ENCODE results near the gene SAMD3. TPM values are rescaled to one million over a fixed set of nuclear protein-coding genes. Genes with fewer than 3 reads are reported as not detected.

The SAMD3 gene
- total and polyA plus RNA-seq, 2 experiments from 2014 or later, result 3.8 to 4.9 TPM

- no peak for TF ChIP-seq EZH2 (IDR thresholded peaks at IDR 0.05; ENCODE audit: low read depth, unreplicated experiment)
- no peak for TF ChIP-seq CREB1 (CRISPR knock-in tag; IDR thresholded peaks at IDR 0.05; ENCODE audit: low read depth)
- no peak for TF ChIP-seq ETS1 (IDR thresholded peaks at IDR 0.05)
- TF ChIP-seq, protein P1, sequence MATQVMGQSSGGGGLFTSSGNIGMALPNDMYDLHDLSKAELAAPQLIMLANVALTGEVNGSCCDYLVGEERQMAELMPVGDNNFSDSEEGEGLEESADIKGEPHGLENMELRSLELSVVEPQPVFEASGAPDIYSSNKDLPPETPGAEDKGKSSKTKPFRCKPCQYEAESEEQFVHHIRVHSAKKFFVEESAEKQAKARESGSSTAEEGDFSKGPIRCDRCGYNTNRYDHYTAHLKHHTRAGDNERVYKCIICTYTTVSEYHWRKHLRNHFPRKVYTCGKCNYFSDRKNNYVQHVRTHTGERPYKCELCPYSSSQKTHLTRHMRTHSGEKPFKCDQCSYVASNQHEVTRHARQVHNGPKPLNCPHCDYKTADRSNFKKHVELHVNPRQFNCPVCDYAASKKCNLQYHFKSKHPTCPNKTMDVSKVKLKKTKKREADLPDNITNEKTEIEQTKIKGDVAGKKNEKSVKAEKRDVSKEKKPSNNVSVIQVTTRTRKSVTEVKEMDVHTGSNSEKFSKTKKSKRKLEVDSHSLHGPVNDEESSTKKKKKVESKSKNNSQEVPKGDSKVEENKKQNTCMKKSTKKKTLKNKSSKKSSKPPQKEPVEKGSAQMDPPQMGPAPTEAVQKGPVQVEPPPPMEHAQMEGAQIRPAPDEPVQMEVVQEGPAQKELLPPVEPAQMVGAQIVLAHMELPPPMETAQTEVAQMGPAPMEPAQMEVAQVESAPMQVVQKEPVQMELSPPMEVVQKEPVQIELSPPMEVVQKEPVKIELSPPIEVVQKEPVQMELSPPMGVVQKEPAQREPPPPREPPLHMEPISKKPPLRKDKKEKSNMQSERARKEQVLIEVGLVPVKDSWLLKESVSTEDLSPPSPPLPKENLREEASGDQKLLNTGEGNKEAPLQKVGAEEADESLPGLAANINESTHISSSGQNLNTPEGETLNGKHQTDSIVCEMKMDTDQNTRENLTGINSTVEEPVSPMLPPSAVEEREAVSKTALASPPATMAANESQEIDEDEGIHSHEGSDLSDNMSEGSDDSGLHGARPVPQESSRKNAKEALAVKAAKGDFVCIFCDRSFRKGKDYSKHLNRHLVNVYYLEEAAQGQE (IDR thresholded peaks at IDR 0.05; ENCODE audit: unreplicated experiment), result no peak
- no peak for TF ChIP-seq EZH2phosphoT487 (IDR thresholded peaks at IDR 0.05; ENCODE audit: unreplicated experiment)
- no peak for TF ChIP-seq JUNB (IDR thresholded peaks at IDR 0.05; ENCODE audit: unreplicated experiment)
- no peak for TF ChIP-seq ZNF114 (CRISPR knock-in tag; IDR thresholded peaks at IDR 0.05)
- no peak for TF ChIP-seq NANOG (IDR thresholded peaks at IDR 0.05; ENCODE audit: borderline replicate concordance)
- H3K4me3 Mint-ChIP-seq, result no peak overlapping the region
These were observed 94.4 kb downstream of the SAMD3 start for GRCh38 chr6:130128326-130128725.

DNA sequence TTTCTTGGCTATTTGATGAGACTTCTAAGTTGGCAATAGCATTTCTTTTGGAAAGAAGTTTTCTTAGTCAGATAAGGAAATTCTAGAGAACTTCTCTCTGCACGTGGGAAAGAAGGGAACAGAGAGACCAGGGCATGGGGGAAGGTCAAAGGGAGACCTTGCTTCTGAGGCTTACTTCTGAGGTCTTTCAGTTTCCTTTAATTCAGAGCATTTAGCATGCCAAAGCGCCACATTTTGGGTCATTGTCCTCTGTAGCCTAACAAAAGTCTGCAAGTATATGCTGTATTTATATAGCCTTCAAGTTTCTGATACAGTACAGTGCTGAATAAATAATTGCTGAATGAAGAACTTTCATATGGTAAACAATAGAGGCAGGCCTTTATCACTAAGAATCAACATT lies 95.6 kb downstream of the SAMD3 start:
- no peak for DNase-seq (ENCODE audit: low spot score)
- ATAC-seq, result no peak
- Mint-ChIP-seq H3K36me3 (ENCODE audit: low read depth) (no peaks in the 10 kb centered on the region), H3K27me3 (ENCODE audit: insufficient read depth, low read depth, poor library complexity) (no peaks in the 10 kb centered on the region), H3K4me3 (no peak overlapping the region), H3K4me1 (peaks cover 9% of the 10 kb centered on the region; the same call in 2 of the 3 replicates), H3K27ac (no peak overlapping the region), H3K9me3 (no peaks in the 10 kb centered on the region)
- H3K36me3 ChIP-seq (ENCODE audit: insufficient read depth), result no peaks in the 10 kb centered on the region
- H3K9me2 ChIP-seq (ENCODE audit: insufficient read depth), result peaks cover 3% of the 10 kb centered on the region
- no peak overlapping the region for H3K4me3 ChIP-seq
- H3K27ac ChIP-seq (ENCODE audit: low read depth), result no peak overlapping the region
- no peak overlapping the region for H3K4me2 ChIP-seq
- no peaks in the 10 kb centered on the region for H3F3A ChIP-seq (replicated peaks; ENCODE audit: low read depth)
- H3K79me2 ChIP-seq (replicated peaks; ENCODE audit: insufficient read depth), result no peaks in the 10 kb centered on the region
- TF ChIP-seq POLR2AphosphoS5 (IDR thresholded peaks at IDR 0.05; ENCODE audit: low read depth), result no peak
- 0 out of 2 replicates have a peak, but pooled peaks cover 4% of the 10 kb centered on the region for H3K4me1 ChIP-seq (ENCODE audit: insufficient read depth)
- no peak overlapping the region for H2AFZ ChIP-seq
- no peaks in the 10 kb centered on the region for H4K20me1 ChIP-seq (replicated peaks; ENCODE audit: insufficient read depth)
- no peaks in the 10 kb centered on the region for H3K27me3 ChIP-seq (ENCODE audit: insufficient read depth)

More at GRCh38 chr6:130128326-130128725, 94.4 kb downstream of the SAMD3 start:
- H3K79me2 ChIP-seq (replicated peaks; ENCODE audit: insufficient read depth), result no peaks in the 10 kb centered on the region
- peaks cover 9% of the 10 kb centered on the region; the same call in 2 of the 3 replicates for H3K4me1 Mint-ChIP-seq
- H3K4me3 ChIP-seq, result no peak overlapping the region
- no peaks in the 10 kb centered on the region for H3K36me3 ChIP-seq (ENCODE audit: insufficient read depth)
- H3K9me2 ChIP-seq (ENCODE audit: insufficient read depth), result peaks cover 3% of the 10 kb centered on the region
- no peaks in the 10 kb centered on the region for H3F3A ChIP-seq (replicated peaks; ENCODE audit: low read depth)
- no peak overlapping the region for H3K27ac Mint-ChIP-seq
- H4K20me1 ChIP-seq (replicated peaks; ENCODE audit: insufficient read depth), result no peaks in the 10 kb centered on the region
- H3K27me3 ChIP-seq (ENCODE audit: insufficient read depth), result no peaks in the 10 kb centered on the region
- no peak overlapping the region for H2AFZ ChIP-seq
- ATAC-seq (no peak), DNase-seq (ENCODE audit: low spot score) (no peak)
- H3K36me3 Mint-ChIP-seq (ENCODE audit: low read depth), result no peaks in the 10 kb centered on the region
- no peak overlapping the region for H3K27ac ChIP-seq (ENCODE audit: low read depth)
- H3K9me3 Mint-ChIP-seq, result no peaks in the 10 kb centered on the region
- H3K4me1 ChIP-seq (ENCODE audit: insufficient read depth), result peaks cover 4% of the 10 kb centered on the region; the same call in 1 of the 2 replicates
- no peak overlapping the region for H3K4me2 ChIP-seq
- no peaks in the 10 kb centered on the region for H3K27me3 Mint-ChIP-seq (ENCODE audit: insufficient read depth, low read depth, poor library complexity)
